ENCODE measurements around the gene ZBTB11. TPM values are rescaled to one million over a fixed set of nuclear protein-coding genes. Genes with fewer than 3 reads are reported as not detected.
"Not testable (repeated sequence)": the region's sequence is repeated elsewhere in the genome, so short reads cannot be mapped to it uniquely, and the experiment has no call there.

The ZBTB11 gene
- total RNA-seq, 1 donor from 2014 or later: 17.2 TPM

- DNase-seq (ENCODE audit: low read depth, low spot score): no peak
- Mint-ChIP-seq H3K4me3 (no peak overlapping the region), H3K36me3 (ENCODE audit: low read depth) (no peaks in the 10 kb centered on the region)
Measured at GRCh38 chr3:101619734-101620133, 57.2 kb downstream of the ZBTB11 start.

GRCh38 chr3:101618726-101619125 is 58.2 kb downstream of the ZBTB11 start:
- Mint-ChIP-seq H3K27me3 (ENCODE audit: low read depth) (no peaks in the 10 kb centered on the region), H3K4me3 (no peak overlapping the region), H3K36me3 (ENCODE audit: low read depth) (no peaks in the 10 kb centered on the region), H3K9me3 (no peaks in the 10 kb centered on the region), H3K27ac (ENCODE audit: unreplicated experiment) (no peak overlapping the region), H3K4me1 (no peaks in the 10 kb centered on the region)
- no peak for TF ChIP-seq CTCF (conservative IDR thresholded peaks at IDR 0.05)
- DNase-seq (ENCODE audit: low read depth, low spot score): no peak

More at GRCh38 chr3:101619734-101620133, 57.2 kb downstream of the ZBTB11 start:
- Mint-ChIP-seq H3K4me1 (no peaks in the 10 kb centered on the region), H3K27me3 (ENCODE audit: low read depth) (no peaks in the 10 kb centered on the region), H3K27ac (ENCODE audit: unreplicated experiment) (no peak overlapping the region), H3K9me3 (no peaks in the 10 kb centered on the region)
- TF ChIP-seq CTCF (conservative IDR thresholded peaks at IDR 0.05): no peak

GRCh38 chr3:101617478-101617877 is 59.5 kb downstream of the ZBTB11 start:
- H3K36me3 Mint-ChIP-seq (ENCODE audit: low read depth): no peaks in the 10 kb centered on the region
- DNase-seq (ENCODE audit: low read depth, low spot score): no peak
- H3K9me3 Mint-ChIP-seq: no peaks in the 10 kb centered on the region
- TF ChIP-seq CTCF (conservative IDR thresholded peaks at IDR 0.05): no peak
- no peak overlapping the region for H3K4me3 Mint-ChIP-seq
- H3K4me1 Mint-ChIP-seq: no peaks in the 10 kb centered on the region
- H3K27me3 Mint-ChIP-seq (ENCODE audit: low read depth): no peaks in the 10 kb centered on the region
- no peak overlapping the region for H3K27ac Mint-ChIP-seq (ENCODE audit: unreplicated experiment)

GRCh38 chr3:101615525-101615924 is 61.4 kb downstream of the ZBTB11 start:
- H3K4me1 Mint-ChIP-seq: no peaks in the 10 kb centered on the region
- no peak for DNase-seq (ENCODE audit: low read depth, low spot score)
- TF ChIP-seq CTCF (conservative IDR thresholded peaks at IDR 0.05): no peak
- H3K9me3 Mint-ChIP-seq: no peaks in the 10 kb centered on the region
- no peaks in the 10 kb centered on the region for H3K36me3 Mint-ChIP-seq (ENCODE audit: low read depth)
- no peaks in the 10 kb centered on the region for H3K27me3 Mint-ChIP-seq (ENCODE audit: low read depth)
- no peak overlapping the region for H3K4me3 Mint-ChIP-seq
- no peak overlapping the region for H3K27ac Mint-ChIP-seq (ENCODE audit: unreplicated experiment)

GRCh38 chr3:101613014-101613413 is 63.9 kb downstream of the ZBTB11 start:
- not testable (repeated sequence) for DNase-seq (ENCODE audit: low read depth, low spot score); H3K36me3 Mint-ChIP-seq (ENCODE audit: low read depth); H3K9me3 Mint-ChIP-seq; H3K4me3 Mint-ChIP-seq; H3K27me3 Mint-ChIP-seq (ENCODE audit: low read depth); H3K4me1 Mint-ChIP-seq; H3K27ac Mint-ChIP-seq (ENCODE audit: unreplicated experiment)

- Mint-ChIP-seq H3K27me3 (ENCODE audit: low read depth) (no peaks in the 10 kb centered on the region), H3K27ac (ENCODE audit: unreplicated experiment) (no peak overlapping the region), H3K4me3 (no peak overlapping the region), H3K36me3 (ENCODE audit: low read depth) (no peaks in the 10 kb centered on the region), H3K4me1 (no peaks in the 10 kb centered on the region), H3K9me3 (no peaks in the 10 kb centered on the region)
- no peak for DNase-seq (ENCODE audit: low read depth, low spot score)
- no peak for TF ChIP-seq CTCF (conservative IDR thresholded peaks at IDR 0.05)
Measured at GRCh38 chr3:101611023-101611422, 65.9 kb downstream of the ZBTB11 start.

GRCh38 chr3:101605398-101605797 is 71.5 kb downstream of the ZBTB11 start:
- H3K9me3 Mint-ChIP-seq; H3K36me3 Mint-ChIP-seq (ENCODE audit: low read depth); H3K4me1 Mint-ChIP-seq; H3K27me3 Mint-ChIP-seq (ENCODE audit: low read depth); H3K4me3 Mint-ChIP-seq; H3K27ac Mint-ChIP-seq (ENCODE audit: unreplicated experiment); DNase-seq (ENCODE audit: low read depth, low spot score): not testable (repeated sequence)

All from neural crest cell (in vitro differentiated cells).